GM12878 (cell line): ENCODE results near the gene ZSCAN5C. TPM values are rescaled to one million over a fixed set of nuclear protein-coding genes. Genes with fewer than 3 reads are reported as not detected.

Experiments used
- ATAC-seq: fragments of 200-7000 bp; cut with Tn5 transposase; 3 replicates; pipeline ENCODE4 v1.9.1; 2020; ENCODE audit warnings: mild to moderate bottlenecking, moderate library complexity
- BruUV-seq: library from RNA; stranded (reverse); fragments of 400-500 nt; replicated peaks from 2 replicates; lab custom pipeline; 2021; lab: Mats Ljungman, UMichigan
- CTCF ChIA-PET: fragments of 300-600 bp; sonication (Branson Sonifier 250); formaldehyde crosslinking; extraction: SDS; loops from one replicate; lab custom pipeline; 2021; ENCODE audit warnings: inconsistent platforms; lab: Yijun Ruan, JAX
- POLR2A ChIA-PET: fragments of 350-600 bp; formaldehyde crosslinking; extraction: SDS; loops from one replicate; lab custom pipeline; 2021; ENCODE audit warnings: inconsistent platforms; lab: Charles Lee
- RAD21 ChIA-PET: fragments of 300-600 bp; sonication (Branson Sonifier 250); formaldehyde crosslinking; loops from one replicate; lab custom pipeline; 2023; ENCODE audit warnings: antibody characterized with exemption; ENCODE audit not compliant: unreplicated experiment; lab: Charles Lee
- SMC1A ChIA-PET: fragments of 300-600 bp; sonication (Branson Sonifier 250); formaldehyde crosslinking; loops from one replicate; lab custom pipeline; 2023; ENCODE audit not compliant: unreplicated experiment, uncharacterized antibody; lab: Charles Lee
- DNase-seq: peaks from one replicate; pipeline ENCODE4 v3.0.0-alpha.2; 2011; ENCODE audit warnings: low read depth, low spot score
- FAIRE-seq: peaks from 3 replicates; lab custom pipeline; 2011; peaks lifted over from hg19 to GRCh38; lab: Jason Lieb, UNC
- H2AFZ ChIP-seq: 2 replicates; pipeline ENCODE4 v1.6.0; 2011; ENCODE audit warnings: low read depth, low read length, control low read depth; ENCODE audit not compliant: control insufficient read depth
- H3K27ac ChIP-seq: 2 replicates; pipeline ENCODE4 v1.5.1; 2011; ENCODE audit warnings: control low read depth; ENCODE audit not compliant: control insufficient read depth, insufficient read depth
- H3K27me3 ChIP-seq, 2 experiments: replicated peaks in 1 of 2; 2 replicates each; pipeline versions ENCODE4 v1.6.0 to v1.6.1; 2011; ENCODE audit warnings: low read length in 1 of 2; ENCODE audit not compliant: control insufficient read depth in 2 of 2, insufficient read depth in 2 of 2
- H3K36me3 ChIP-seq, 2 experiments: 2 replicates each; pipeline ENCODE4 v1.5.1; 2011; ENCODE audit warnings: low read length in 1 of 2; ENCODE audit not compliant: control insufficient read depth in 2 of 2, insufficient read depth in 2 of 2
- H3K4me1 ChIP-seq: 2 replicates; pipeline ENCODE4 v1.6.1; 2011; ENCODE audit warnings: mild to moderate bottlenecking, low read length, moderate library complexity, mixed read lengths; ENCODE audit not compliant: control insufficient read depth, insufficient read depth
- H3K4me2 ChIP-seq: 2 replicates; pipeline ENCODE4 v1.6.0; 2011; ENCODE audit warnings: control low read depth; ENCODE audit not compliant: control insufficient read depth, insufficient read depth
- H3K4me3 ChIP-seq: fragments of 200-600 bp; sonication (generic); 2 replicates; pipeline ENCODE4 v1.5.1; 2016
- H3K79me2 ChIP-seq: 2 replicates; pipeline ENCODE4 v1.6.0; 2011; ENCODE audit warnings: low read length; ENCODE audit not compliant: control insufficient read depth, insufficient read depth
- H3K9ac ChIP-seq: 2 replicates; pipeline ENCODE4 v1.8.0; 2011; ENCODE audit warnings: low read length, control low read depth, mixed read lengths; ENCODE audit not compliant: control insufficient read depth, insufficient read depth
- H3K9me3 ChIP-seq: replicated peaks from 3 replicates; pipeline ENCODE4 v1.5.1; 2011; ENCODE audit warnings: mild to moderate bottlenecking, low read length; ENCODE audit not compliant: control insufficient read depth, insufficient read depth
- H4K20me1 ChIP-seq: 2 replicates; pipeline ENCODE4 v1.6.0; 2011; ENCODE audit not compliant: control insufficient read depth, insufficient read depth
- BCLAF1 ChIP-seq: fragments of 450-650 bp; IDR thresholded peaks from 2 replicates; pipeline ENCODE4 v1.6.1; 2017; ENCODE audit warnings: antibody characterized with exemption, mild to moderate bottlenecking, moderate library complexity
- PRDM15 ChIP-seq: fragments of 450-650 bp; formaldehyde crosslinking; IDR thresholded peaks from 2 replicates; pipeline ENCODE4 v1.4.0; 2020; ENCODE audit warnings: mild to moderate bottlenecking, moderate library complexity
- WGBS: methylation state at CpG from one replicate; pipeline ENCODE4 v1.1.6; 2016; ENCODE audit warnings: low lambda C conversion rate; ENCODE audit not compliant: insufficient replicate concordance, insufficient coverage; ENCODE audit errors: missing lambda C conversion rate; 5-methylcytosine and 5-hydroxymethylcytosine counted together
- in situ Hi-C: fragments of 300-500 bp; cut with MboI; formaldehyde crosslinking; loops from 9 replicates; pipeline ENCODE4 v1.14.3; 2018; ENCODE audit warnings: mixed read lengths
- intact Hi-C: fragments of 100-400 bp; cut with micrococcal nuclease; formaldehyde crosslinking; loops from one replicate; pipeline ENCODE4 v1.14.2; 2022; ENCODE audit not compliant: unreplicated experiment
- polyA plus RNA-seq, 11 experiments: library from polyadenylated mRNA; depleted of rRNA in 4 of 11; unstranded in 6 of 11; stranded (reverse) in 5 of 11; fragments of >200 nt; fragmentation: Nextera tagmentation in 4 of 11; fragmentation: Illumina TruSeq in 1 of 11; extraction: Ambion mirVana in 4 of 11; extraction: Trizol in 1 of 11; gene quantifications; 1 replicate in 1 of 11; 2 replicates in 10 of 11; pipeline versions ENCODE4 v1.2.1 to v1.2.3, GENCODE V29; 2011 to 2016; ENCODE audit warnings: inconsistent platforms in 2 of 11, missing spikeins in 2 of 11, low read depth in 1 of 11
- total RNA-seq, 4 experiments: library from RNA; depleted of rRNA in 3 of 4; stranded (reverse); fragments of >200 nt in 3 of 4; fragmentation: Illumina TruSeq in 1 of 4; extraction: Trizol in 1 of 4; gene quantifications; 2 replicates each; pipeline versions ENCODE4 v1.2.1 to v1.2.3, GENCODE V29; 2013 to 2021

The ZSCAN5C gene
- total and polyA plus RNA-seq, 10 of the 15 experiments (the other 5 are each of a cell fraction or from before 2014, with no cell fraction given) = not detected

GRCh38 chr19:56189785-56190184, 12.3 kb upstream of the ZSCAN5C start:
- no peak overlapping the region for H3K4me2 ChIP-seq
- in situ Hi-C loops = no loop called here

More at GRCh38 chr19:56189785-56190184, 12.3 kb upstream of the ZSCAN5C start:
- no peak for ATAC-seq
- ChIA-PET CTCF (no interaction called here), SMC1A (no interaction called here), RAD21 (no interaction called here), POLR2A (no interaction called here)
- Histone ChIP-seq H3K4me1 (no peaks in the 10 kb centered on the region), H3K9ac (no peak overlapping the region), H3K27me3 (no peaks in the 10 kb centered on the region), H3K4me3 (no peak overlapping the region), H3K27ac (no peak overlapping the region), H4K20me1 (no peaks in the 10 kb centered on the region), H3K9me3 (no peaks in the 10 kb centered on the region), H2AFZ (no peak overlapping the region), H3K36me3 (no peaks in the 10 kb centered on the region), H3K79me2 (no peaks in the 10 kb centered on the region)
- FAIRE-seq = no peak
- DNase-seq = no peak
- intact Hi-C loops = no loop called here
- no peak for TF ChIP-seq PRDM15 (CRISPR knock-in tag)
- TF ChIP-seq BCLAF1 = no peak
- WGBS = 45% methylated on average over 17 of the region's 17 CpGs
- BruUV-seq = no TSS peak
